GM12874 (cell line): ENCODE data around the gene DEFB113.

ENCODE experiments used
- TF ChIP-seq, protein P1 (sequence below): IDR thresholded peaks from 2 replicates; pipeline ENCODE4 v1.5.1; 2011; ENCODE audit warnings: low read depth, mild to moderate bottlenecking, control low read depth, low read length, moderate library complexity; ENCODE audit not compliant: insufficient read depth

Gene DEFB113

DNA sequence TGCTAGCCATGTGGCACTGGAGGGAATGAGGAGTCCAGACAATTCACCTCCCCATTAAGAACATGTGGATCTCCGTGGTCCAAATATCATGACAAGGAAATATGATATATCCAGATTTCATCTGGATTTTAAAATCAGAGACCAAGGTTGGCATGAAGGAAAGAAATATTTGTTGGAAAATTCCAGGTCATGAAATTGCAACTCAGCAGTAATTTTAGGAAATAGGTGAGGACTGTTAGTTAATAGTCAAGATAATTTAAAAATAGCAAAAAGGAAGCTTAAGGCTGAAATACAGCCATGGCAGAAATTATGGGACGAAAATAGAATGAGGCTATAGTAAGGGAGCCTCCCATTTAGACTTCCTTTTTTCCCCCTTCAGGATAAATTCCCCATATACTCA is 32.4 kb downstream of the DEFB113 start:
- TF ChIP-seq, protein P1, sequence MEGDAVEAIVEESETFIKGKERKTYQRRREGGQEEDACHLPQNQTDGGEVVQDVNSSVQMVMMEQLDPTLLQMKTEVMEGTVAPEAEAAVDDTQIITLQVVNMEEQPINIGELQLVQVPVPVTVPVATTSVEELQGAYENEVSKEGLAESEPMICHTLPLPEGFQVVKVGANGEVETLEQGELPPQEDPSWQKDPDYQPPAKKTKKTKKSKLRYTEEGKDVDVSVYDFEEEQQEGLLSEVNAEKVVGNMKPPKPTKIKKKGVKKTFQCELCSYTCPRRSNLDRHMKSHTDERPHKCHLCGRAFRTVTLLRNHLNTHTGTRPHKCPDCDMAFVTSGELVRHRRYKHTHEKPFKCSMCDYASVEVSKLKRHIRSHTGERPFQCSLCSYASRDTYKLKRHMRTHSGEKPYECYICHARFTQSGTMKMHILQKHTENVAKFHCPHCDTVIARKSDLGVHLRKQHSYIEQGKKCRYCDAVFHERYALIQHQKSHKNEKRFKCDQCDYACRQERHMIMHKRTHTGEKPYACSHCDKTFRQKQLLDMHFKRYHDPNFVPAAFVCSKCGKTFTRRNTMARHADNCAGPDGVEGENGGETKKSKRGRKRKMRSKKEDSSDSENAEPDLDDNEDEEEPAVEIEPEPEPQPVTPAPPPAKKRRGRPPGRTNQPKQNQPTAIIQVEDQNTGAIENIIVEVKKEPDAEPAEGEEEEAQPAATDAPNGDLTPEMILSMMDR: no peak

DNA sequence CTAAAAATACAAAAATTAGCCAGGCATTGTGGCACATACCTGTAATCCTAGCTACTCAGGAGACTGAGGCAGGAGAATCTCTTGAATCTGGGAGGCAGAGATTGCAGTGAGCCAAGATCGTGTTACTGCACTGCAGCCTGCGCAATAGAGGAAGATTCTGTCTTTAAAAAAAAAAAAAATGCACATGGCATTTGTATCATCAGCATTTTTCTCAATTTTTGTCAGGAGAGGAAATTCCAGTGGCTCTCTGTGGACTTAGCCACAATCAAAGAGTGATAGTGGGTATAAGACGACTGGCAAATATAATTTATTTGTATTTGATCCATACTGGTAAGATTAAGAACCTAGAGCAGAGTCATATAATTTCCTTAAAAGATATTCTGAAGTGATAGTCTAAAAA is 34.0 kb downstream of the DEFB113 start:
- TF ChIP-seq, protein P1: no peak

DNA sequence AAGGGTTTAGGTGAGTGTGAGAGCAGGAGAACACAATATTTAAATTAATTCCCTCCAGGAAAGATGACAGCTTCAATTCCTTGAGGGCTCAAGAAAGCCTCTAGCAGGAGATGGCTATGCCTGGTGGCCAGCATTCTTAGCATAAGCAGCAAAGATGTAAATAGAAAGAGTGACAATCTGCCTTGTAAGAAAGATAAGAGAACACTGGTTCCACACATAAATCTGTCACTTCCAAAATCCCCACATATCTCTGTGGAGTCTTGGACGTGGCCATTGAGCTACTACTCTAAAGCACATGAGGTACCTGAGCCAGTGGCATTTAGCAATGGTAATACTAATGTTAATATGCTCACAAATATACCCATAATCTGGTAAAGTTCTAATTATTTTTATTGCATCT is 34.7 kb downstream of the DEFB113 start:
- TF ChIP-seq, protein P1: no peak

DNA sequence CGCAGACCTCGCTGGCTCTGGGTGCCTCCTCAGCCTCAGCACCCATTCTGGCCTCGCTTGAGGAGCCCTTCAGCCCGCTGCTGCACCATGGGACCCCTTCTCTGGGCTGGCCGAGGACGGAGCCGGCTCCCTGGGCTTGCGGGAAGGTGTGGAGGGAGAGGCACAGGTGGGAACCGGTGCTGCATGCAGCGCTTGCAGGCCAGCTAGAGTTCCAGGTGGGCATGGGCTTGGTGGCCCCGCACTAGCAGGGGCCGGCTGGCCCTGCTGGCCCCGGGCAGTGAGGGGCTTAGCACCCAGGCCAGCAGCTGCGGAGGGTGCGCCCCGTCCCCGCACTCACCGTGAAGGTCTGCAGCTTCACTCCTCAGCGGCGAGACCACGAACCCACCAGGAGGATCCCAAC is 35.9 kb downstream of the DEFB113 start:
- TF ChIP-seq, protein P1: no peak

DNA sequence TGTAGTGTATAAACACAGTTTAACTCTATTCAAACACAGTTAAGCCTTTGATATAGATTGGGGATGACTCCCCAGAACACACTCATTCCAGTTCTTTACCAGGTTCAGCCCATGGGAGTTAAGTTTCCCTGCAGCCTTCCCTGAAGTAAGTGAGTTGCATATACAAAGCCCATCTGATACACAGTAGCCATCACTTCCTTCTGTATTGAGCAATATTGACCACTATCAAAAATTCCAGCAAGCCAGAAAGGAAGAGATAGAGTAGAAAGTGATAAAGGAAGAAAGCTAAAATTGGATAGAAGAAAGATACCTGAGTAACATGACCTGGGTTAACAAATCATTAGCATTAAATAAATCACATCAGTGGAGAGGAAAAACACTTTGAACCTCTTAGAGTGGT is 40.1 kb downstream of the DEFB113 start:
- TF ChIP-seq, protein P1: no peak

DNA sequence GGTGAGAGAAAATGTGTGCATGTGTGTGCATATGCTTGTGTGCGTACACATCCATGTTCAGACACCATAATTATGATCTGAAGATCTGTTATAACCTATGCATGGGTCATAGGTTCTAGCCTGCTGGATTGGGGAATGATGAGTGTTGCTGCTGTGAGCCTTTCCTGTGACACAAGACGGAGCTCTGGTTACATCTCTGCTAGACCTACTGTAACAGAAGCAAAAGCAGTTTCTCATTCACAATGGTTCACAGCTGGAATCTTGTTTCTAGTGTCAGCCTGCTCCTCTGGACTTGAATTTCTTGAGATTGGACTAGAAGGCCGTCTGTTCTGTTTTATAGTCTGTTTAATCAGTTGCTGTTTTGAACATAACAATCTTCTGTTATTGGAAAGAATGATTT is 45.6 kb downstream of the DEFB113 start:
- TF ChIP-seq, protein P1: no peak

DNA sequence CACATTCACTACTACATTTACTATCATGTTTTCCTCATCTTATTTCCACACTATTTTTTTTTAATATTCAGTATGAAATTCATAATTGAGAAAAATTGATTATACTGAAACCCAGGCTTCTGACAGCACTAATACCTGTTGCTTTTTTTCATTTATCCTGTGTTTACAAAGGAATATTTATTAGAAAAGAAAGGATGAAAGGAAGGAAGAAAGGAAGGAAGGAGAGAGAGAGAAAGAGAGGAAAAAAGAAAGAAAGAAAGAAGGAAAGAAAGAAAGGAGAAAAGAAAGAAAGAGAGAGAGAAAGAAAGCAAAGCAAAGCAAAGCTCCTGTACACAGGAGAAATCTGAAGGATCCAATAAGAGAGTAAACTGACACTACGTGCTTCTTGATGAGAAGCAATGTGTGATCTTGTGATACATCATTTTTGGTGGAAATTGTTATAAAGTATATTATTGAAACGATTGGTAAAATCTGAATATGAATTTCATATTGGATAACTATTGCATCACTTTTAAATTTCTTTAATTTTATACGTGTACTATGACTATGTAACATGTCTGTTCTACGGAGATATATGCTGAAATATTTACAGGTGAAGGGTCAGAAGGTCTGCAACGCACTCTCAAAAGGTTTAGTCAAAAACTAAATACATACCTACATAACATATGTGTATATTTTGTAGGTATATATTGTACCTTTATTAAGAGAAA is 49.3 kb downstream of the DEFB113 start:
- TF ChIP-seq, protein P1: no peak
